HepG2 (cell line): ENCODE results near the gene KIRREL3. TPM values are rescaled to one million over a fixed set of nuclear protein-coding genes. Genes with fewer than 3 reads are reported as not detected.

ENCODE experiments used
- ATAC-seq: fragments of 200-7000 bp; cut with Tn5 transposase; 3 replicates; pipeline ENCODE4 v1.9.1; 2020; ENCODE audit warnings: mild to moderate bottlenecking, moderate library complexity
- BruUV-seq: library from RNA; stranded (reverse); fragments of 400-500 nt; replicated peaks from 2 replicates; lab custom pipeline; 2021; lab: Mats Ljungman, UMichigan
- CTCF ChIA-PET: fragments of 300-600 bp; formaldehyde crosslinking; extraction: SDS; loops from one replicate; lab custom pipeline; 2021; ENCODE audit warnings: low total read pairs, inconsistent platforms, low intra/inter-chr PET ratio; lab: Yijun Ruan, JAX
- POLR2A ChIA-PET: fragments of 350-600 bp; sonication (Branson Sonifier 250); formaldehyde crosslinking; loops from one replicate; lab custom pipeline; 2020; ENCODE audit warnings: antibody characterized with exemption, inconsistent platforms; lab: Yijun Ruan, JAX
- DNase-seq: peaks from one replicate; pipeline ENCODE4 v3.0.0-alpha.2; 2015; ENCODE audit warnings: low spot score
- FAIRE-seq: peaks from 3 replicates; lab custom pipeline; 2011; peaks lifted over from hg19 to GRCh38; lab: Jason Lieb, UNC
- H2AFZ ChIP-seq: one replicate; pipeline ENCODE4 v1.6.1; 2011; ENCODE audit warnings: low read length, inconsistent platforms
- H3K27ac ChIP-seq: fragments of 300-600 bp; 3 replicates; pipeline ENCODE4 v1.8.0; 2011; ENCODE audit warnings: mixed run types, mild to moderate bottlenecking, mixed read lengths, low read length, inconsistent platforms; ENCODE audit not compliant: insufficient read depth; ENCODE audit errors: extremely low read length
- H3K27me3 ChIP-seq, 2 experiments: fragments of 200-600 bp in 1 of 2; 2 replicates in 1 of 2; 3 replicates in 1 of 2; pipeline versions ENCODE4 v1.6.0 to v1.8.0; 2011; ENCODE audit warnings: low read length in 2 of 2, mild to moderate bottlenecking in 2 of 2, moderate library complexity in 2 of 2, inconsistent platforms in 1 of 2; ENCODE audit not compliant: insufficient read depth in 2 of 2, control insufficient read depth in 1 of 2
- H3K36me3 ChIP-seq, 2 experiments: fragments of 200-600 bp in 1 of 2; replicated peaks in 1 of 2; 2 replicates in 1 of 2; 3 replicates in 1 of 2; pipeline versions ENCODE4 v1.5.1 to v1.8.0; 2011; ENCODE audit warnings: low read length in 2 of 2, inconsistent platforms in 1 of 2; ENCODE audit not compliant: insufficient read depth in 2 of 2, control insufficient read depth in 1 of 2
- H3K4me1 ChIP-seq: 2 replicates; pipeline ENCODE4 v1.5.1; 2012; ENCODE audit warnings: low read length, inconsistent platforms; ENCODE audit not compliant: insufficient read depth
- H3K4me2 ChIP-seq: 2 replicates; pipeline ENCODE4 v1.6.0; 2011; ENCODE audit warnings: low read depth, low read length, inconsistent platforms
- H3K4me3 ChIP-seq, 3 experiments: fragments of 200-600 bp in 1 of 3; sonication (generic), shearing (Covaris generic) in 1 of 3; replicated peaks in 1 of 3; 2 replicates each; pipeline ENCODE4 v1.5.1; 2011 to 2016; ENCODE audit warnings: low read length in 3 of 3, inconsistent platforms in 2 of 3, low read depth in 2 of 3, mild to moderate bottlenecking in 2 of 3, control low read depth in 1 of 3, mixed read lengths in 1 of 3; ENCODE audit not compliant: insufficient read depth in 1 of 3
- H3K79me2 ChIP-seq: one replicate; pipeline ENCODE4 v1.6.1; 2011; ENCODE audit warnings: low read length, inconsistent platforms; ENCODE audit not compliant: insufficient read depth
- H3K9ac ChIP-seq: 2 replicates; pipeline ENCODE4 v1.6.0; 2011; ENCODE audit warnings: mild to moderate bottlenecking, low read depth, low read length, inconsistent platforms; ENCODE audit not compliant: insufficient read depth
- H3K9me3 ChIP-seq: 2 replicates; pipeline ENCODE4 v1.5.1; 2012; ENCODE audit warnings: mild to moderate bottlenecking, low read length
- H4K20me1 ChIP-seq: 2 replicates; pipeline ENCODE4 v1.6.0; 2011; ENCODE audit warnings: inconsistent platforms, mild to moderate bottlenecking, low read length, moderate library complexity; ENCODE audit not compliant: insufficient read depth
- BCL3 ChIP-seq: sonication (generic); formaldehyde crosslinking; IDR thresholded peaks from 2 replicates; pipeline ENCODE4 v1.5.1; 2020; ENCODE audit warnings: mild to moderate bottlenecking, missing genetic modification reagents, moderate library complexity
- GATAD1 ChIP-seq: IDR thresholded peaks from 2 replicates; pipeline ENCODE4 v1.6.1; 2016; ENCODE audit warnings: missing genetic modification reagents, missing compliant biosample characterization
- SIX1 ChIP-seq: sonication (generic); formaldehyde crosslinking; IDR thresholded peaks from 2 replicates; pipeline ENCODE4 v1.4.0; 2020; ENCODE audit warnings: missing genetic modification reagents, borderline replicate concordance
- TRIM22 ChIP-seq: fragments of 450-650 bp; IDR thresholded peaks from 2 replicates; pipeline ENCODE4 v1.6.1; 2017
- ZBTB1 ChIP-seq: sonication (generic); formaldehyde crosslinking; IDR thresholded peaks from 2 replicates; pipeline ENCODE4 v1.4.0; 2020; ENCODE audit warnings: missing genetic modification reagents, borderline replicate concordance
- ZBTB21 ChIP-seq: sonication (generic); formaldehyde crosslinking; IDR thresholded peaks from 2 replicates; pipeline ENCODE4 v1.4.0; 2020; ENCODE audit warnings: missing genetic modification reagents
- ZNF720 ChIP-seq: sonication (generic); formaldehyde crosslinking; IDR thresholded peaks from 2 replicates; pipeline ENCODE4 v1.4.0; 2020; ENCODE audit warnings: missing genetic modification reagents
- ZNF776 ChIP-seq: sonication (generic); formaldehyde crosslinking; IDR thresholded peaks from 2 replicates; pipeline ENCODE4 v1.4.0; 2020; ENCODE audit warnings: mild to moderate bottlenecking, missing genetic modification reagents
- WGBS: methylation state at CpG from one replicate; pipeline ENCODE4 v1.1.6; 2017; ENCODE audit warnings: low lambda C conversion rate; 5-methylcytosine and 5-hydroxymethylcytosine counted together
- in situ Hi-C: cut with HindIII; loops from 2 replicates; pipeline ENCODE4 v1.10.0; 2017; ENCODE audit warnings: low pct_unique_long_range_greater_than_20kb; ENCODE audit not compliant: extremely low pct_ligation_motif_present
- intact Hi-C: fragments of 100-400 bp; cut with micrococcal nuclease; formaldehyde crosslinking; loops from one replicate; pipeline ENCODE4 v1.10.0; 2022; ENCODE audit not compliant: unreplicated experiment
- polyA plus RNA-seq, 8 experiments: library from polyadenylated mRNA; depleted of rRNA in 3 of 8; stranded (reverse) in 7 of 8; unstranded in 1 of 8; fragments of >200 nt; fragmentation: Illumina TruSeq in 4 of 8; extraction: Trizol in 4 of 8; gene quantifications; 2 replicates each; pipeline versions ENCODE4 v1.2.1 to v1.2.3, GENCODE V29; 2011 to 2016; ENCODE audit warnings: low read depth in 4 of 8, missing spikeins in 1 of 8, mixed read lengths in 1 of 8; ENCODE audit not compliant: insufficient read depth in 1 of 8
- total RNA-seq, 5 experiments: library from RNA; depleted of rRNA; stranded (reverse); fragments of >200 nt; fragmentation: Illumina TruSeq; extraction: Trizol; gene quantifications; 2 replicates each; pipeline ENCODE4 v1.2.3, GENCODE V29; 2016; ENCODE audit warnings: low read depth in 1 of 5

KIRREL3 gene
- total and polyA plus RNA-seq, 2 of the 13 experiments (the other 11 are each of a cell fraction or from before 2014, with no cell fraction given), result not detected

- TF ChIP-seq TRIM22 (no peak), GATAD1 (CRISPR knock-in tag) (no peak)
Observed at GRCh38 chr11:126766440-126766839, 234.1 kb downstream of the KIRREL3 start (continued).

GRCh38 chr11:126765196-126765595, 235.4 kb downstream of the KIRREL3 start:
- Histone ChIP-seq H3K4me1 (no peaks in the 10 kb centered on the region), H3K27me3 (peaks cover 2 to 20% of the 10 kb centered on the region in 2 experiments; a peak in 3 of 5 replicates), H3K36me3 (no peaks in the 10 kb centered on the region), H2AFZ (no peak overlapping the region), H3K9ac (no peak overlapping the region), H3K4me2 (no peak overlapping the region), H3K4me3 (no peak overlapping the region), H4K20me1 (no peaks in the 10 kb centered on the region), H3K79me2 (no peaks in the 10 kb centered on the region), H3K9me3 (no peaks in the 10 kb centered on the region), H3K27ac (no peak overlapping the region)
- in situ Hi-C loops (no loop called here), intact Hi-C loops (no loop called here)
- TF ChIP-seq BCL3 (CRISPR knock-in tag) (no peak), ZBTB21 (CRISPR knock-in tag) (no peak), ZBTB1 (CRISPR knock-in tag) (no peak), ZNF776 (CRISPR knock-in tag) (no peak), ZNF720 (CRISPR knock-in tag) (no peak), SIX1 (CRISPR knock-in tag) (no peak)
- no peak for FAIRE-seq
- no peak for DNase-seq
- ChIA-PET POLR2A (no interaction called here), CTCF (no interaction called here)
- no TSS peak for BruUV-seq
- 3% methylated on average over 4 of the region's 4 CpGs for WGBS
- no peak for ATAC-seq
